ENCODE results near the gene PACRG. TPM values are rescaled to one million over a fixed set of nuclear protein-coding genes. Genes with fewer than 3 reads are reported as not detected.

The PACRG gene
- total RNA-seq, 1 donor, result under 0.01 TPM

- DNase-seq (ENCODE audit: low read depth), result no peak
- no peak overlapping the region for H3K4me3 ChIP-seq (ENCODE audit: low read depth, low read length)
- TF ChIP-seq, protein P1, sequence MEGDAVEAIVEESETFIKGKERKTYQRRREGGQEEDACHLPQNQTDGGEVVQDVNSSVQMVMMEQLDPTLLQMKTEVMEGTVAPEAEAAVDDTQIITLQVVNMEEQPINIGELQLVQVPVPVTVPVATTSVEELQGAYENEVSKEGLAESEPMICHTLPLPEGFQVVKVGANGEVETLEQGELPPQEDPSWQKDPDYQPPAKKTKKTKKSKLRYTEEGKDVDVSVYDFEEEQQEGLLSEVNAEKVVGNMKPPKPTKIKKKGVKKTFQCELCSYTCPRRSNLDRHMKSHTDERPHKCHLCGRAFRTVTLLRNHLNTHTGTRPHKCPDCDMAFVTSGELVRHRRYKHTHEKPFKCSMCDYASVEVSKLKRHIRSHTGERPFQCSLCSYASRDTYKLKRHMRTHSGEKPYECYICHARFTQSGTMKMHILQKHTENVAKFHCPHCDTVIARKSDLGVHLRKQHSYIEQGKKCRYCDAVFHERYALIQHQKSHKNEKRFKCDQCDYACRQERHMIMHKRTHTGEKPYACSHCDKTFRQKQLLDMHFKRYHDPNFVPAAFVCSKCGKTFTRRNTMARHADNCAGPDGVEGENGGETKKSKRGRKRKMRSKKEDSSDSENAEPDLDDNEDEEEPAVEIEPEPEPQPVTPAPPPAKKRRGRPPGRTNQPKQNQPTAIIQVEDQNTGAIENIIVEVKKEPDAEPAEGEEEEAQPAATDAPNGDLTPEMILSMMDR (IDR thresholded peaks at IDR 0.05; ENCODE audit: insufficient read depth, low read depth, low read length), result no peak
Measured at GRCh38 chr6:163252061-163252591, 524.4 kb downstream of the PACRG start.

GRCh38 chr6:163253556-163254213 is 525.9 kb downstream of the PACRG start:
- TF ChIP-seq, protein P1 (IDR thresholded peaks at IDR 0.05; ENCODE audit: insufficient read depth, low read depth, low read length), result no peak
- DNase-seq (ENCODE audit: low read depth), result no peak
- no peak overlapping the region for H3K4me3 ChIP-seq (ENCODE audit: low read depth, low read length)

DNA sequence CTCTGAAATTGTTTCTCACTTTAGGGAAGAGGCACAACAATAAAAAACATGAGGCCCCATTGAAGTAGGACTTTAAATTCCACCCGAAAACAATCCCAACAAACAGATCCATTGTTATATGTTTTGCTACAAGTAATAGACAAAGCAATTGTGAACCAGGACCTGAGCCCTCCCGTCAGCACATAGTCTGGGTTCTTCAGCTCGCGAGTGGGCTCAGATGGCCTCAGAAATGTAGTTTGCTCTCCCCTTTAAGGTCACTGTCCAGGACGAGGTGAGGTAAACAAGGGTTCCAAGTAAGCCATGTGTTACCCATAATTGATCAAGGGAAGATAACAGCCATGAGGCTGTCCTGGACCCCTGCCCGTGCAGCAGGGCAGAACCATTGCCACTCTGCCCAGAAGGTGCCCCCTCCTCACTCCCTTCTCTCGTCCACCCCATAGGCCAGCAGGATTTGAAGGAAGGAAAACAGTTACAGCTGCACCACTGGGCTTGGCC is 526.6 kb downstream of the PACRG start:
- DNase-seq (ENCODE audit: low read depth), result no peak
- no peak overlapping the region for H3K4me3 ChIP-seq (ENCODE audit: low read depth, low read length)
- TF ChIP-seq, protein P1 (IDR thresholded peaks at IDR 0.05; ENCODE audit: insufficient read depth, low read depth, low read length), result no peak

GRCh38 chr6:163255265-163255664 is 527.5 kb downstream of the PACRG start:
- H3K4me3 ChIP-seq (ENCODE audit: low read depth, low read length), result no peak overlapping the region
- TF ChIP-seq, protein P1 (IDR thresholded peaks at IDR 0.05; ENCODE audit: insufficient read depth, low read depth, low read length), result no peak
- DNase-seq (ENCODE audit: low read depth), result no peak

DNA sequence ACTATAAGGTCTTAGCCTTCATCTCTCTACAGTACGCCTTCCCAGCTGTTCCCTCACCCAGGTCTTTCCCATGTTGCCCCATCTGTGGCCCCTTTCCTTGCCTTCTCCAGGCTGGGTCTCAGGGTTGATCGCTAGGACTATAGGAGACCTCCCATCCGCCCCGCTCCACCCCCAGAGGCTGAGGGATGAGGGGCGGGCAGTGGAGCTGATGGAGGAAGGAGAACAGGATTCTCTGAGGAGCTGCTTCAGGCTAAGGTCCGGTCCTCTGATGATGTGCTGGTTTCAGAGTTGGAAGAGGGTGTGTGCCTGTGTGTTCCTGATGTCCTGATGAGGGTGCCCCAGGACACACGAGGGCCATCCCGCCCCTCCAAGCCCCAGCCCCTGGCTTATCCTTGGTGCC is 531.9 kb downstream of the PACRG start:
- H3K4me3 ChIP-seq (ENCODE audit: low read depth, low read length), result no peak overlapping the region
- TF ChIP-seq, protein P1 (IDR thresholded peaks at IDR 0.05; ENCODE audit: insufficient read depth, low read depth, low read length), result no peak
- DNase-seq (ENCODE audit: low read depth), result no peak

GRCh38 chr6:163260111-163260895 is 532.5 kb downstream of the PACRG start:
- TF ChIP-seq, protein P1 (IDR thresholded peaks at IDR 0.05; ENCODE audit: insufficient read depth, low read depth, low read length), result no peak
- DNase-seq (ENCODE audit: low read depth), result no peak
- H3K4me3 ChIP-seq (ENCODE audit: low read depth, low read length), result no peak overlapping the region

All from fibroblast of villous mesenchyme (primary cell).